ENCODE measurements around the gene NEURL1B.
A peak's percentile ranks its signal among the peaks of the same experiment; 100 is the strongest.

Gene NEURL1B

GRCh38 chr5:172715931-172716682 lies 75.0 kb downstream of the NEURL1B start:
- DNase-seq (ENCODE audit: low spot score): no peak

GRCh38 chr5:172716796-172717313 lies 75.8 kb downstream of the NEURL1B start:
- DNase-seq (ENCODE audit: low spot score): peak; percentile 81

- no peak for DNase-seq (ENCODE audit: low spot score)
Measured at GRCh38 chr5:172717481-172718195, 76.6 kb downstream of the NEURL1B start.

GRCh38 chr5:172718527-172719114 lies 77.6 kb downstream of the NEURL1B start:
- no peak for DNase-seq (ENCODE audit: low spot score)

DNA sequence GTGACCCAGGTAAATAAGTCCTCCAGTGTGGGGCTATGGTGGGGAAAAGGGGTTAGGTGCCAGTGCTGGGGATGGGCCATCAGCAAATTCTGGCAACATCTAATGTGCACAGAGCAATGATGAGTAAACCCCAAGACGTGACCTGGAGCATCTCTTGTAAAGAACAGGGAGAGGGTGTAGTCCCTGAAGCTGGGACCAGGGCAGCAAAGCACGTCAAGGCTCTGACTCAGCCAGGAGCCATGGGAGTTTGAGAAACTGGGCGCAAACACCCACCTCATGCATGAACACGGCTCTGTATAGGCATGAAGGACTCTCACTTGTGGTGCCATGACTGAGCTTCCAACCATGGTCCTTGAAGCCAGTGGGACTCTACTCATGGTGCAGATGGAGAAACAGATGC lies 78.1 kb downstream of the NEURL1B start:
- DNase-seq (ENCODE audit: low spot score): no peak

- DNase-seq (ENCODE audit: low spot score): no peak
Measured at GRCh38 chr5:172720655-172721054, 79.6 kb downstream of the NEURL1B start.

GRCh38 chr5:172721455-172722326 lies 80.6 kb downstream of the NEURL1B start:
- no peak for DNase-seq (ENCODE audit: low spot score)

DNA sequence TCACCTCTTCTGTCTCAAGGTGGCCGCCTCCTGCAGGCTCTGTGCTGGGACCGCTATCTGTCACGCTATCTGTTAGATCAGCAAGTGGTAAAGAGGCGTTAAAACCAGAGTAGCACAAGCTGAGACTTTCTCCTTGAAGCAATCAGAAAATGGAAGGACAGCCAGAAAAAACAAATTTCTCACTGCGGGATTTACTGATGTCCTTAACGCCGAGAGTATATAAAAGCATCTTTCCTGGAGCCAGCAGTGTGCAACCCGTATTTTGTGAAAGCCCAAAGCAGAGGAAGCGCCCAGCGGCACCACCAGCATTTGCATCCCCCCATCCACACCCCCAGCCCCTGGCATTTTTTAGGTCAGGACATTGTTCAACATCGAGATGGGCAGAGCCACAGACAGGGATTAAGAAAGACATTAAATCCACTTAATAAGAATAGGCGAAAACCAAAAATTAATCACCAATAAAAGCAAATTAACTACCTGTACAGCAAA lies 81.3 kb downstream of the NEURL1B start:
- no peak for DNase-seq (ENCODE audit: low spot score)

GRCh38 chr5:172723508-172723907 lies 82.4 kb downstream of the NEURL1B start:
- DNase-seq (ENCODE audit: low spot score): no peak

DNA sequence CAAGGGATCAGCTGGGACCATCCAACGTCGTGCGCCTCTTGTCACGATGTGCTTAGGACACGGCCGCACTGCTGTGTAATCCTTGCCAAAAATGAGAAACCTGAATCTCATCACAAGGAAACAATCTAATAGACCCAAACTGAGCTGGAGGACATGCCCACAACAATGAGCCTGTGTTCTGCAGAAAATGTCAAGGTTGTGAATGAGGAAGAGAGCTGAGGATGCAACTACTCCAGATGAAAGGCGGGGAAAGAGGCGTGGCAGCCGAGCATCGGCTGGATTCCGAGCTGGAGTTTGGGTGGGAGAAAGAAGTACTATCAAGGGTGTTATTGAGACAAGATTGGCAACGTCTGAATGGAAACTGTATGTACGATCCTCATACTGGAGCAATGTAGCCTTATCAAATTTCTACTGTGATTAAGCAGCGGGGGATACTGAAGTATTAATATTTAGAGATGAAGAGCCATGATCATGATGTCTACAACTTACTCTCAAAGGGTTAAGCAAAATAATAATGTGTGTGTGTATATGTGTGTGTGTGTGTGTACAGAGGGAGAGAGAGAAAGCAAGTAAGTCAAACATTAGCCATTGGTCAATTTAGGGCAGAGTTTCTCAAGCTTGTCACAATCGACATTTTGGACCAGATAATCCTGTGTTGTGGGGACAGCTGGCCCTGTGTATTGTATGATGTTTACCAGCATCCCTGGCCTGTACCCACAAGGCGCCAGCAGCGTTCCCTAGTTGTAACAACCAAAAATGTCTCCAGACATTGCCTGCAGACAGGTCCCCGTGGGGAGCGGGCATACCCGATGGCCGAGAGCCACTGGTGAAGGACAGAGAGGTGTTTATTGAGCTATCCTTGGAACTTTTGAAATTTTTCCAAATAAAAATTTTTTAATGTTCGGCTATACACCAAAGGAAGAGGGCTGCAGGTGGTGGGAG lies 83.5 kb downstream of the NEURL1B start:
- no peak for DNase-seq (ENCODE audit: low spot score)

DNA sequence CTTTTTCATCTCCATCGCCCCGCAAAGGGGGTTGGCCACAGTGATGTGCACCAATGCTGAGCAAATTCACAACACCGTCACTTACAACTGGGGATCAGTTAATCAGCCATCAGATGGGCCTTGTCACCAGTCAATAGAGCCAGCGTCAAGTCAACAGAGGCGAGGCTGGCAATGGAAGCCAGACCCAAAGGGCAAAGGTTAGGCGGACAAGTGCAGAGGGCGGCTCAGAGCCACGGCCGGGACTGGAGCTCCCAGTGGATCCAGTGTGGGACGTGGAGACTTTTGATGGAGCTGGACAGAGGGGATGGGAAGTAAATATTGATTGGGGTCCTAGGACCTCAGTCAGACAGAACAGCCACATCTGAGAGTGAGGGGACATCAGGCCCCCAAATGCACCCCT lies 84.2 kb downstream of the NEURL1B start:
- no peak for DNase-seq (ENCODE audit: low spot score)

DNA sequence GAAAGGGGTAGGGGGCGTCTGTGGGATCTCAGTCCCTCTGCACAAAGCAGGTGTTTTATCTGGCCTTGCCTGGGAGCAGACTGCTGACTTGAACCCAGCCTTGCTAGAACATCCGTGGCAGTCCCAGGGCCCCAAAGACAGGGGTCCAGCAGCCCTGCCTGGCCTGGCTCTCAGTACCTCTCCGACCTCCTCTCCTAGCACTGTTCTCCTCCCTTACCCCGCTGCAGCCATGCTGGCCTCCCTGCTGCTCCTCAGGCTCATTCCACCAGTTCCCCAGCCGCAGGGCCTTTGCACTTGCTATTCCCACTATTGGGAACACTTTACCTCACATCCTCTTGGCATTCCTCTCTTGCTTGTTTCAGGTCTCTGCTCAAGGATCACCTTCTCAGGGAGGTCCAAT lies 84.7 kb downstream of the NEURL1B start:
- DNase-seq (ENCODE audit: low spot score): no peak

DNA sequence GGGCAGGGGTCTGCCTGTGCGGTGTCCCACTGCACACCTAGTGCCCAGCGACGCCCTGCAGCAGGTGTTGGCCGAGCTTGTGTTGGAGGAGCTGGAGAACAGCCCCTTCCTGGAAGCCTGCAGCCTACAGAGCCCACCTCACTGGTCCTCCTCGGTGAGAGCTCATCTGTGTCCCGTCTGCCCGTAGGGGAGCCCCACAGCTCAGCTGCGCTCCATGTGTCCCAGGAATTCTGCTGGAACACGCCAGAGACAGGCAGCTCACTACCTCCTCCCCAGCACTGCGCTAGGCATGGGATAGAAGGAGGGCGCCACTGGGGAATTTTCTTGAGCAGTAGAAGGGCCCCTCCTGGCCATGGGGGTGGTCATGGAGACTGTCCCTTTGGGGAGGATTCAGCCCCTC lies 85.9 kb downstream of the NEURL1B start:
- DNase-seq (ENCODE audit: low spot score): no peak

DNA sequence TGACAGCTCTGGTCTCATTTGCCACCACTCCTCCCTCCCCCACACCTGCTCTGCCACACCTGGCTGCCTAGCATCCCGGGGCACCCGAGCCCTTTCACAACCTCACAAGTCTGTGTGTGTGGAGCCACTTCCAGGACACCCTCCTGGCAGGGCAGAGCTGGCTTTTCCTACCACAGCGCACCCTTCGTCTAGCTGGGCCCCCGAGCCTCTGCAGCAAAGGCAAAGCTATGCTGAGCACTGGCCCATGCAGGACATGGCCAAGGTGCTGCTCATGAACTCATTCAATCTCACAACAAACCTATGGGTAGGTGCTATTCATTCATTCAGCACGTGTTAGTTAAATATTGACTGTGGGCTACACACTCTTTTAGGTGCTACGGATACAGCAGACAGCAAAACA lies 86.5 kb downstream of the NEURL1B start:
- no peak for DNase-seq (ENCODE audit: low spot score)

DNA sequence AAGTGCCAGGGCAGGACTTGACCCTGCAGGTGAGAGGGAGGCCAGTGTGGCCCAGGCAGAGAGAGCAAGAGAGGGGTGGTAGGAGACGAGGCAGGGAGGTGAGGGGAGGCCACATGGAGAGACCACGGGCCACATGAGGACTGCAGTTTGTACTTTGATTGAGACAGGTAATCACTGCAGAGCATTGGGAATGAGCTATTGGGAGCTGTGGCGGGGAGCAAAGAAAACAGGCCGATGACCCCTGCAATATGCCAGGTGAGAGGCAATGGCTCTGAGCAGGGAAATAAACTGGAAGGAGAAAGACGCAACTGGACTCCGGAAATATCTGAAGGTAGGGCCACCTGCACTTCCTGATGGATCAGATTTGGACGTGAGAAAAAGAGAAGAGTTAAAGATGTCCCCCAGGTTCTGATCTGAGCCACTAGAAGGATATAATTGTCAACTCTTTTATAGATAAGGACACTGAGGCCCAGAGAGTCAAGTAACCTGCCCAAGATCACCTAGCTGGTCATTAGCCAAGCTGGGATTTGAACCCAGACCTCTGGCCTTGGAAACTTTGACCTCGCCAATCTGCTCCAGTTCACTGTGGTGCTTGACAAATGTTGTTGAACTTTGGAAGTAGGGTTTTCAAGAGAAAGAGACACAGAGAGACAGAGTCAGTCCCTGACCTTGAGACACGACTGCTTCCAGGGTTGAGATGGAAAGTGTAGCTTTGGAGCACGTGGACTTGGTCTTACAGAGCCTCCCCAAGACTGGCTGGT lies 87.6 kb downstream of the NEURL1B start:
- DNase-seq (ENCODE audit: low spot score): no peak

- no peak for DNase-seq (ENCODE audit: low spot score)
Measured at GRCh38 chr5:172729588-172729987, 88.5 kb downstream of the NEURL1B start.

DNA sequence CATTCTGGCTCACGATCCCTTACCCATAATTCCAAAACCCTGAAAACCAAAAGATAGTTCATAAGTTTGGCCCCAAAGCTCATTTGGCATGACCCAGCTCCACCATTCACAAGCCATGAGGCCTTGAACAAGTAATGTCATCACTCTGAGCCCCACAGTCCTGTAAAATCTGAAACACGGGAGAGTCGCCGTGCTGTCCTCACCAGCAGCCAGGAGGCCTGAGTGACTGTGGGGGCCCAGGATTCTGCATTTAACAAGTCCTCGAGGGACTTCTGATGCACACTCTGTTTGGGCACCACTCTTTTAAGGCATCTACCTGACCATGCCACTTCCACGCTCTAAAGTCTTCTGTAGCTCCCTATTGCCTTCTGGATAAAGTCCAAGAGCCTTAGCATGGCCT lies 89.2 kb downstream of the NEURL1B start:
- DNase-seq (ENCODE audit: low spot score): no peak

DNA sequence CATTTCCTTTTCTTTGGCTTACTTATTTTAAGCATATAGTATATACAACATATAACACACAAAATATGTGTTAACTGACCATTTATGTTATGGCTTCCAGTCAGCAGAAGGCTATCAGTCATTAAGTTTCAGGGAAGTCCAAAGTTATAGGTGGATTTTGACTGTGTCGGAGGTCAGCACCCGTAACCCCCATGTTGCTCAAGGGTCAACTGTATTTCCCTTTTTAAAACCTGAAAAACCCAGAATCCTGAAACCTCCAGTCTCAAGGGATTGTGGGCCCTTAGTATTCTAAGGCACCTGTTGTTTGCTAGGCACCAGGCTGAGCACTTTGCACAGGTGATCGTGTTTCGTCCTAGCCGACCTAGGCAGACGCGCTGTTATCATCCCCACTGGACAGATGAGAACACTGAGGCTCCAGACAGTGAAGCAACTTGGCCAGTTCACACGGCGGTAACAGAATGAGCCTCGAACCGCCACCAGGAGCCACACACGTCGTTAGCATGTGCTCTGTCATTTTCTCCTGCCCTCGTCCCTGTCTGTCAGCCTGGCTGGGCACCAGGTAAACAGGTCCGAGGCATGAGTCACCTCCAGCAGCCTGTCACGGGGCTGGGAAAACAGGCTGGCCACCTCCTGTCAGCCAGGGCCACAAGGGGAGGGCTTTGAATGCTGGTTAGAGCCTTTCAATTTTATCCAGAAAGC lies 90.1 kb downstream of the NEURL1B start:
- DNase-seq (ENCODE audit: low spot score): no peak

GRCh38 chr5:172731680-172732074 lies 90.6 kb downstream of the NEURL1B start:
- no peak for DNase-seq (ENCODE audit: low spot score)
